OCI-LY3 (cell line): ENCODE results near the gene BTD.

Experiments
- EZH2phosphoT487 ChIP-seq: fragments of 200-600 bp; shearing (Covaris generic); IDR thresholded peaks from 2 replicates; pipeline ENCODE4 v1.6.1; 2018; ENCODE audit warnings: antibody characterized with exemption, mixed run types, low read depth
- TF ChIP-seq, protein P1 (sequence below): fragments of 200-600, 300-600 bp; sonication (generic); IDR thresholded peaks from 2 replicates; pipeline ENCODE4 v1.5.1; 2014; ENCODE audit warnings: antibody characterized with exemption, low read length, low read depth

DNA sequence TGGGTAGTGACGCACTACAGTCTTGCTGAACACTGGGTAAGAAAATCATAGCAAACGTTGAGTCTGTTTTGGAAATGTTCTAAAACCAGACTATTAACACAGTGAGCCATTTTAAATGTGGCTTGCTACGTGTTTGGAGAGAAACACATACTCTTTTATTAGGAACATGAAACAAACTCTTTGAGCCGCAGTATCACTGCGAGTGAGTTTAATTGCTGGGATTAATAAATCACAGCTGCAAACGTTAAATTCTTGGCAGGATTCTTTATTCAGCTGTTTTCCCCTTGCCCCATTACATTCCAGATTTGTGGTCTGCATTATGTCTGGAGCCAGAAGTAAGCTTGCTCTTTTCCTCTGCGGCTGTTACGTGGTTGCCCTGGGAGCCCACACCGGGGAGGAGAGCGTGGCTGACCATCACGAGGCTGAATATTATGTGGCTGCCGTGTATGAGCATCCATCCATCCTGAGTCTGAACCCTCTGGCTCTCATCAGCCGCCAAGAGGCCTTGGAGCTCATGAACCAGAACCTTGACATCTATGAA lies 33.6 kb downstream of the BTD start:
- TF ChIP-seq, protein P1, sequence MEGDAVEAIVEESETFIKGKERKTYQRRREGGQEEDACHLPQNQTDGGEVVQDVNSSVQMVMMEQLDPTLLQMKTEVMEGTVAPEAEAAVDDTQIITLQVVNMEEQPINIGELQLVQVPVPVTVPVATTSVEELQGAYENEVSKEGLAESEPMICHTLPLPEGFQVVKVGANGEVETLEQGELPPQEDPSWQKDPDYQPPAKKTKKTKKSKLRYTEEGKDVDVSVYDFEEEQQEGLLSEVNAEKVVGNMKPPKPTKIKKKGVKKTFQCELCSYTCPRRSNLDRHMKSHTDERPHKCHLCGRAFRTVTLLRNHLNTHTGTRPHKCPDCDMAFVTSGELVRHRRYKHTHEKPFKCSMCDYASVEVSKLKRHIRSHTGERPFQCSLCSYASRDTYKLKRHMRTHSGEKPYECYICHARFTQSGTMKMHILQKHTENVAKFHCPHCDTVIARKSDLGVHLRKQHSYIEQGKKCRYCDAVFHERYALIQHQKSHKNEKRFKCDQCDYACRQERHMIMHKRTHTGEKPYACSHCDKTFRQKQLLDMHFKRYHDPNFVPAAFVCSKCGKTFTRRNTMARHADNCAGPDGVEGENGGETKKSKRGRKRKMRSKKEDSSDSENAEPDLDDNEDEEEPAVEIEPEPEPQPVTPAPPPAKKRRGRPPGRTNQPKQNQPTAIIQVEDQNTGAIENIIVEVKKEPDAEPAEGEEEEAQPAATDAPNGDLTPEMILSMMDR, result no peak
- no peak for TF ChIP-seq EZH2phosphoT487
